GM21367 (cell line): ENCODE data around the gene OVAAL.

ENCODE experiments used
- ATAC-seq: cut with Tn5 transposase; IDR thresholded peaks from one replicate; pipeline ENCODE4 v1.9.1; 2021; ENCODE audit not compliant: unreplicated experiment

OVAAL gene

GRCh38 chr1:180558664-180559063, at the start of gene OVAAL:
TSS of gene OVAAL (plus strand) at chr1:180558964.
- ATAC-seq, result no peak

- no peak for ATAC-seq
Measured at GRCh38 chr1:180510882-180511281, 47.9 kb upstream of the OVAAL start.

DNA sequence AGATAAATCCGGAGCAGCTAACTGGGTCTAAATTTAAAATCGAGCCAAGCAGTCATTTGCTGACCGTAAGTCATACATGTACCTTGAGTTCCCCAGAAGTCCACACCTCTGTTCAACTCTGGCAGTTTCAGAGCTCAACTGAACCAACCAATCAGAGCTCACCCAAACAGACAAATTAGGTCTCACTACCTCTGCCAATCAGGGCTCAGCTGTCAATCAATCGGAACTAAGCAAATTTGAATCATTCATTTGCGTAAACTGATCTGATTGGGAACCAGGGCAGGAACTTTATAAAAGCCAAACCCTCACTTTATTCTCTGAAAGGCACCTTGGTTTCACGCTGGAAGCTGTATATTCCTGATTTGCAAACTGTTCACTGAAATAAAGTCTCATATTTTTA, 45.2 kb upstream of the OVAAL start:
- ATAC-seq, result no peak

DNA sequence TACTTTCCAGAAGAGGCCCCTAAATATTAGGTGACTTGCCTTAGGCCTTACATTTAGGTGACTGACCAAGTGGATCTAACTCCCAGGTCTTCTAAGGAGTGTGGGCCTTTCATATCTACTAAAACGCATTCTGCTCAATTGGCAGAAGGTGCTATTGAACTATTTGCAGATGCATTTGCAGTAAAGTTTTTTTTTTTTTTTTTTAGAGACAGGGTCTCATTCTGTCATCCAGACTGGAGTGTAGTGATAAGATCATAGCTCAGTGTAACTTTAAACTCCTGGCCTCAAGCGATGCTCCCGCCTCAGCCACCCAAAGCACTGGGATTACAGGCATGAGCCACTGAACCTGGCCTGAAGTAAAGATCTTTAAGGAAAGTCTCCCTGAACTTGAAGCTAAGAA, 43.4 kb upstream of the OVAAL start:
- ATAC-seq, result no peak

- ATAC-seq, result peak; percentile 94
Measured at GRCh38 chr1:180515857-180516388, 42.8 kb upstream of the OVAAL start.

GRCh38 chr1:180519846-180520245, 38.9 kb upstream of the OVAAL start:
- no peak for ATAC-seq

GRCh38 chr1:180521474-180522212, 37.1 kb upstream of the OVAAL start:
- ATAC-seq, result no peak

- no peak for ATAC-seq
Measured at GRCh38 chr1:180522213-180522515, 36.6 kb upstream of the OVAAL start.

DNA sequence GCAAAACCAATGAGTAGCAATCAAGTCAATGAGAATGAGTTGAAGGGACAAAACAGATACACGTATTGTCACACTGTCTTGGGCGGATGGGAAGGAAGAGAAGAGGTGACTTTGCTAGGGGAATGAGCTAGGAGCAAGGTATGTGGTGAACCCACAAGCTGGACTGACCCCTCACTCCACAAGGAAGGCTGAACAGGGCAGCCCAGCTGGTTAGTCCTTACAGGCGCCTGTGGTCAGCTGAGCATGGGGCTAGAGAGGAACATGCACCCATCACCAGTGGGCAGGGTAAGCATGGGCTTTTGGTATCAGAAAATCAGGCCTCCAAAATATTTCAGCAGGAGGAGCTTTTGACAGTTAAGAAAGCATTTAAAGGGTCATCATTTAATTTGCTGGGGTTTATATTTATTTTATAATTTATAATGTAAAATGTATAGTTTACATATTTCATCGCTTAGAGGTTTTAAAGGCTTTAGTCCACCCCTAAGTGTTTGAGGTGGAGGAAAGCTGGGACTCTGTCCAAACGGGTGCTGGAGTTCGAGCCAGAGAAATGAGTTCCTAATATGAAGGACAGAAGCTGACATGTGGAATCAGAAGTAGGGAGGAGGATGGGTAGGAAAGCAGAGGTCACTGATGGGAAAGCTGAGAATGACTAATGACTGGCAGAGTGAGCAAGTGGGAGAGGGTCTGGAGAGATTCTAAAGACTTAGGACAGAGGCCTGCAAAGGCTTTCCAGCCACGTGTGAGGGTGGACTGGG, 34.4 kb upstream of the OVAAL start:
- ATAC-seq, result no peak

DNA sequence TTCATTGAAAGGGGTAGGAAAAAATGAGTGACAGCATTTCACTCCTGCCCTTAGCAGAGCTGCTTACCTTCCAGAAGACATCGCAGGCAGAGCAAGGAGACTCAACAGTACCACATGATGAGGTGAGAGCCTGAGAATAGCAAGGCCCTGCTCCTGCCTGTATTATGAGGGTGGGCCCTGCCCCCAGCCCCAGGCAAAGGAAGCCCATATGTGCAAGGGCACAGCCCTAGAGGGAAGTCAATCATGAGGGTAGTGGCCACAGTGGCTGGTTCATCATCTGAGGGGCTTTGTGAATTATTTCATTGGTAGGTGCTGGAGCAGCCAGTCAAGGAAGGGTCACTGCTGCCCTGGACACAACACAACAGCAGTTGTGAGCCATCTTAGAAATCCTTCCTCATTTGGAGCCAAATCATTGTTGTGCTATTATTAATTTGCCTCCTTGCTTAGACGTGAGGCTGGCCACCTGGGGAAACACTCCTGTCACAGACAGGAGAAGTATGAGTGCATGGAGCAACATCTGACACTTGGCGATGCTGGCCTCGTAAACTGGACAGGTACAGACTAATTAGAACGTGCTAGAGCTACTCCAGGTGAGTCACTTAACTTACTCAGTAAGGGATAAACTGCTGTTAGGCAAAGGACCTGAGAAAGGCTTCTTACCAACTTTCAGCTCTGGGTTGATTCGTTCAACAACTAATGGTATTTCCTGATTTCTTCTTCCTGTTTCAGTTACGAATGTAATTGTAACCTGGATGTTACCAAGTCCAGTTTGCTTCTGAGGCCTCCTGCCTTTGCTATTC, 33.6 kb upstream of the OVAAL start:
- no peak for ATAC-seq

DNA sequence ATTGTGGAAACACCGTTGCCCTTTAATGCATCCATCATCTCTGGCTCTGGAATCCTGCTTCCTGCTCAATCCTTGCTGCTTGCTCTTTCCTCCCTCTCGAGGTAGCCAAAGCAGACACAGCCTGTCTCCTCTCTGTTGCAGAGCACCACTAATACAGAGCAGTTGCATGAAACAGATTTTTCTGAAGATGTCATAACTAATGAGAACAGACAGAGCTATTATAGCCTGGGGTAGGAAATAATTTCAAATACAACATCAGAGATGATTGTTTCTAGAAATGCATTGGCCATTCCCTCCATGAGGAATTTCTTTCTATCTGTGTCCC, 33.1 kb upstream of the OVAAL start:
- ATAC-seq, result no peak

DNA sequence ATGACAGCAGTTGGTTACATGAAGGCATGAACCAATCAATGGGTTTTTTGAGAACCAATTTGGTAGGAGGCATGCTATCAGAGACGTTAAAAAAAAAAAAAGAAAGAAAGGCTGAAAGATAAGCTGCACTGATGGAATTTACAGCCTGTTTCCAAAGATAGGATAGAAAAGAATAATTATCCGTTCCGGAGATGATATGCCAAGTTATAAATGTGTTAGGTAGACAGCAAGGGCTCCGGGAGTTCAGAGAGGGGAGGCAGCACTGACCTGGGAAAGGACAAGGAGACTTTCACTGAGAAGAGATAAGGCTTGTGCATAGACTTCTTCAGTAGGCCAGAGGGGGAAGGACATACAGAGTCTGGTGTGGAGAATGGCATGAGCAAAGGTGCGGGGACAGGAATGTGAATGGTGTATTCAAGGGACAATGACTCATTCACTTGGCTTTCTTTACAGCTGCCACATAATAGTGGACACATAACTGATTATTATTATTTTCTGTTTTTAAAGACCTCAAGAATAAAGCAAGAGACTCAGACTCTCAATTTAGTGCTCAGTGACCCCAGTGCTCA, 31.6 kb upstream of the OVAAL start:
- ATAC-seq, result no peak

GRCh38 chr1:180528868-180529470, 29.8 kb upstream of the OVAAL start:
- no peak for ATAC-seq

DNA sequence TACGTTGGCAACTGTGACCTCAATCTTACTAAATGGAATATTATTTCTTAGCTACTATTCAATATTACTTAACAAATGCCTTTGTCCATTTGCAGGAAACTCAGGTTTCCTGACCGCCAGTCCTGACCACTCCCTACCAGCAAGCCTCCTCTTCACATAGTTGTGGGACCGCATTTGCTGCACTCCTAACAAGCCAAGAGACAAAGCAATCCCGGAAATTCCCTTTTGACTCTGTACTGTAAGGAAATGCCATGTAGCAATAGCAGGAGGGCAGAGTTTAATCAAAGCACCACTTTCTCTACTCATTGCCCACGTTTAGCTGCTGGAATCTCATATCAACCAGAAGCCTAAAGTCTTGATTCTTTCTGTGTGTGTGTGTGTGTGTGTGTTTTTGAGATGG, 28.3 kb upstream of the OVAAL start:
- no peak for ATAC-seq

DNA sequence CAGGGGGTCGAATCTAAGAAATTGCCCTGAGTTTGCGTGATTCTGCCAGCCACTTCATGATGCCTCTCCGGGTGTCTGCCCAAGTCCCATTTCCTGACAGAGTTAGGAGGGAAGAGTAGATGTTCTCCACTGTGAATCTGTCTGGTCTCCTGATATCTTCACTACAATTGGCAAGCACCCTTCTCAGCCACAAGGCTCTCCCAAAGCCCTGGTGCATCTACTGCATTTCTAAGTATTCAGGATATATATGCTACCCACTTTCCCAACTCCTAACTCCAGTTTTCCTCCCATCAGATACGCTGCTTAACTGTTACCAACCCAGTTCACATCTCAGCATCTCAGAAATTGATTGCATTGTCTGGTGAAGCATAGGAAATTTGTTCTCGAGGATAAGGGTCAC, 25.9 kb upstream of the OVAAL start:
- no peak for ATAC-seq

DNA sequence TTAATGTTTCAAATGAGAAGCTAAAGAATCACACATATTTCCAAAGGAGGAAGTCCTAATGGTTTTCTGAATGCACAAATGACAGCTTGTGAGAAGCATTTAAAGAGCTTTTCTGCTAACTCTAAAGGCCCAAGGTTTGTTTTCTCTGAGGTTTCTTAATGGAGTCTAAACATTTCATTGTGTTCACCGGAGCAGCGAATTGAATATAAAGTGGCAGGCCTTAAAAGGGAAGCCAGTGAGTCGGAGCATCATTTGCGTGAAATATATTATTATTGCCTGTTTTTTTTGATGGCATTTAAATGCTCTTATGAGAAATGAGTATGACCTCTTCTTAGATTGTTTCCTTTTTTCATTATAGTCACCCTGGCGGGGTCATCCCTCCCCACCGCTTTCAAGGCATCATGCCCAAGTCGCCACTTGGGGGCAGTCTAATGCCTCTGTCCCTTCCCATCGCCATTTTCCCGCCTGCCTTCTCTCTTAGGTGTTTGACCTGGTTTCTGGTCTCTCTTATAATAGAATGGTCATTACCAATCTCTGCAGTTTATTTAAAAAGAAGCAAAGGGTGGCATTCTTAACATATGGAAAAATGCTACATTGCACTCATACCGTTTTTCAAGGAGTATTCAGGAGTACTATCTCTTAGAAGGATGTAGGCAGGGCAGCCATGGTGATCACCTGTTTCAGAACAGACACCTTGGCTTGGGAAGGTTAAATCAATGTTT, 25.3 kb upstream of the OVAAL start:
- ATAC-seq, result no peak

DNA sequence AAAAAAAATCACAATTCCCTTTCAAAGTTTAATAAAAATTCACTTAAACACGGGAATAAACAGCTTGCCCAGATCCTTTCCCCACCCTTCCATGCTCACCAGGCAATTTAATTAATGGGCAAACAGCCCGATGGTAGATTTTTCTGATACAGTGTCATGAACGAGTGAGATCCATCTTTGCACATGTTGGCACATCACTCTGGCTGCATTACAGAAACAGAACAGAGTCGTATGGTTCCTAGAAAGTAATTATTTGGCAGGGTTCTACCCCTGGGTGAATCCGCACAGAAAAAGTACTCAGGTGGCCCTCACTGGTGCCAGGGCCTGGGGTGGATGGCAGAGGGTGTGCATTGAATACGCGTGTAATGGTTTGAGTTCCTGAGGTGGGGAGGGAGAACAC, 24.6 kb upstream of the OVAAL start:
- no peak for ATAC-seq

DNA sequence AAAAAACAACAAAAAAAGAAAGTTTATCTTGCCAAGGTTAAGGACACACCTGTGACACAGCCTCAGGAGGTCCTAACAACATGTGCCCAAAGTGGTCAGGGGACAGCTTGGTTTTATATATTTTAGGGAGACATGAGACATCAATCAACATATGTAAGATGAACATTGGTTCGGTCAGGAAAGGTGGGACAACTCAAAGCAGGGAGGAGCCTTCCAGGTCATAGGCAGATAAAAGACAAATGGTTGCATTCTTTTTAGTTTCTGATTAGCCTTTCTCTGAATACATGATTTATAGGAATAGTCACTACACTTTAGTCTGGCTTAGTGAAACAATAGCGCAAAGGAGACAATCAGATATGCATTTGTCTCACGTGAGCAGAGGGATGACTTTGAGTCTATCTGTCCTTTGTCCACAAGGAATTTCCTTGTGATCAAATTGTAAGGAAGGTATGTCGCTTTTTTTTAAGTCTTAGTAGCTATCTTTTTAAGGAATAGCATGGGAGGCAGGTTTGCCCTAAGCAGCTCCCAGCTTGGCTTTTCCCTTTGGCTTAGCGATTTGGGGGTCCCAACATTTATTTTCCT, 23.3 kb upstream of the OVAAL start:
- no peak for ATAC-seq

GRCh38 chr1:180536821-180537372, 21.9 kb upstream of the OVAAL start:
- no peak for ATAC-seq

- no peak for ATAC-seq
Measured at GRCh38 chr1:180539136-180539535, 19.6 kb upstream of the OVAAL start.
